NCI-H2171 treated with DMSO at 0.1 percent for 48 hours (cell line): ENCODE data around the gene CUEDC1.
"Not testable (repeated sequence)": the region's sequence is repeated elsewhere in the genome, so short reads cannot be mapped to it uniquely, and the experiment has no call there.

ENCODE experiments used
- DNase-seq: peaks from one replicate; lab custom pipeline; 2025; lab: John Stamatoyannopoulos, UW

The CUEDC1 gene

DNA sequence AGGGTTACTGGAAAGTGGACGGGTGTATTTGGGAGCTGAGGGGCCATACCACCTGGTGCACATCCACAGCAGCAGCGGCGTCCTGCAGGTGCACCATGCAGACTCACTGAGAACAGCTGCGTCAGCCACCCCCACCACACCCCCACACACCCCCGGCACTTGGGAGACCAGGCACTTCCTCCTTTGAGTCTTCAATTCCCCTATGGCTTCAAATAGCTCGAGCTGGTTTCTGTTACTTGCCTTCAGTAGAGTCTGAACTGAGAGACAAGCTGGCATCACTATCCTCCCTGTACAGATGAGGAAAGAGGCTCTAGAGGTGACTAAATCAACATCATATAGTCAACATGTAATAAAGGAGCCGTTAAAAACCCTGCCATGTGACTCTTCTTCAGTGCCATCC is 15.4 kb downstream of the CUEDC1 start:
- peak; percentile 98 for DNase-seq

GRCh38 chr17:57938061-57938502 is 17.1 kb downstream of the CUEDC1 start:
- DNase-seq, result no peak

- DNase-seq, result no peak
Measured at GRCh38 chr17:57937492-57937891, 17.7 kb downstream of the CUEDC1 start.

DNA sequence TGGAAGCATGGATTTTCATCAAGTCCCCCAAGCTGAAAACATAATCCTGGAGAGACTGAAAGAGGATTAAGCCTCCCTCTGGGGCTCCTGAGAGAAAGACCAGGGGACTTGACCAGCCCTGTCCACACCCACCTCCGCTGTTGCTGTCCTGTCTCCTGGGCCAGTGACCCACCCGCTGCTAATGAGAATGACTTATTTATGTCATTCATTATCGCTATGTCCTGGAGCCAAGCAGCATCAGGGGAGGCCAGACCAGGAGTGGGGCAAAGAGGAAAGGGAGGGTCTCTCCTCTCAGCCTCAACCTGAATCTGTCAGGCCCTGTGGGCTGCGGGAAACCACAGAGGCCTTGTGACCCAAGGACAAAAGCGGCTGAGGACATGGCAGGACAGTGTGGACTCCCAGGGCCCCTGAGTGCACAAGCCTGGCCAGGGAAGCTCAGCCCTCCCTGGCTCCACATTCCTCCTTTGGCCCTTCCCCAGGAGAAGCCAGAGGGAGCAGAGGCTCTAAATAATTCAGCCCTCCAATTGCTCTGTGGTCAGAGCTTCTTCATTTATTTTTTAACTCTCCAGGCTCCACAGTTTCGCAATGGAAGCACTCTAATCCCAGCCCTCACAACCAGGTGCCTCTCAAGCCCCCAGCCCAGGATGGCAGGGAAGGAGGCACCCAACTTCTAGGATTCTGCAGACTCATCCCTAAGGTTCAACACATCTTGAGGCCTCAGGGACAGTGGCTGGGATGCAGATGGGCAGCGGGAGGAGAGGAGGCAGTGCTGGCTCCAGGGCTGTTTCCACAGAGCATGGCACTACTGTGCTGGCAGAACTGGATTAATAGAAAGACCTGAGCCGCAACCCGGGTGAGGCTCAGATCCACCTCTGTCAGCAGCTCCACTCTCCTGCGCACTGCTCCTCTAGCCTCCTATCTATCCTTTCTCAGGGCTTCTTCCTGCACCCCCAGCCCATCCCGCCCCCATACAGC is 19.1 kb downstream of the CUEDC1 start:
- DNase-seq, result no peak

DNA sequence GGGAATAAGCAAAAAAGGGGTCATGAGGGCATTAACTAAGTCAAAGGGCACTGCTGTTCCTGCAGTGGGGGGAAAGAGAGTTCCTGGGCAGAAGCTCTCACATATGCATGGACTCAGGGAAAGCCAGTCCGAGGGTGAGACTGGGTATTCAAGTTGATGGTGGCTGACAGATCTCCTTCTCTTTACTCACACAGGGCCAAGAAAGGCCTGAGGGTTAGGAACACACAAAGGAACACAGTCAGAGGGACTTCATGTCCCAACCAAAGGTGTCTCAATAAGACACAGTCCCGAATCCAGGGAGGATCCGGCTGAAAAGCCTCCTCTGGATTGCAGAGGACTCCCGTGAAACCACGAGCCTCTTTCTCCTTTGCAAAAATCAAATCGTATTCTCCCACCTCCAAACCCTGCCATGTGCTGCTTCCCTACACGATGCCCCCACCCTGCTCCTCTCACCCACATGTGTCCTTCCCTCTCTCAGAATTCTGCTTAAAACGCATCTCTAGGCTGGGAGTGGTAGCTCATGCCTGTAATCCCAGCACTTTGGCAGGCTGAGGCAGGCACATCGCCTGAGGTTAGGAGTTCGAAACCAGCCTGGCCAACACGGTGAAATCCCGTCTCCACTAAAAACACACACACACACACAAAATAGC is 23.6 kb downstream of the CUEDC1 start:
- no peak for DNase-seq

GRCh38 chr17:57930239-57930638 is 25.0 kb downstream of the CUEDC1 start:
- DNase-seq, result no peak

GRCh38 chr17:57929386-57929785 is 25.8 kb downstream of the CUEDC1 start:
- no peak for DNase-seq

- no peak for DNase-seq
Measured at GRCh38 chr17:57928928-57929327, 26.3 kb downstream of the CUEDC1 start.

DNA sequence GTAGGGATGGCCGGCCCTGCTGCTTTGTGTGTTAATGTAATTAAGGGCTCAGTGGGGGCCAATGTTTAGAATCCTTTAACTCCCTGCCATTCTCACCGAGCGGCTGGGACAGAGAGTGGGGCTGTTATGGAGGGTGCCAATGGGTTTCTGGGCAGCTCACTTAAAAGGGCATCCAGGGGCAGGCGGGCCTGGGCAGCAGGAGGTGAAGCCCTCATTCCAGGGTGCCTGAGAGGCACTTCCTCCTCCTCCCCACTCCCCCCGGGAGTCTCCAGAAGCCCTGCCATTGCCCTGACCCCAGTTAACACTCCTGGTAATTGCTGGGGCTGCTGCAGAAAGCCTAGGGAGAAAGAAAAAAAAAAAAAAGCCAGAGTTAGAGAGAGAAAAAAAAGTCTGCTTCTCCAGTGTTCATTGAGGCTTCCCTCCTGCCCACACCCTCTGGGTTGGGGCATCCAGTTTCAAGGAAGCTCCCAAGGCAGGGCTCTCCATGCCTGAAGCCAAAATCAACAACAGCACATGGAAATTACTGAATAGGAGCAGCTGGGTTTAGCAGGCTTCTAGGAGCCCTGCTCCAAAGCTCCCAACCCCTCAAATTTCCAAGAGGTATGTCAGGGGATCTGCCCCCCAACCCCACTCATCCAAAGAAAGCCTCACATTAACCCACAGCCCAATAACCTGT is 28.0 kb downstream of the CUEDC1 start:
- peak; percentile 97 for DNase-seq

DNA sequence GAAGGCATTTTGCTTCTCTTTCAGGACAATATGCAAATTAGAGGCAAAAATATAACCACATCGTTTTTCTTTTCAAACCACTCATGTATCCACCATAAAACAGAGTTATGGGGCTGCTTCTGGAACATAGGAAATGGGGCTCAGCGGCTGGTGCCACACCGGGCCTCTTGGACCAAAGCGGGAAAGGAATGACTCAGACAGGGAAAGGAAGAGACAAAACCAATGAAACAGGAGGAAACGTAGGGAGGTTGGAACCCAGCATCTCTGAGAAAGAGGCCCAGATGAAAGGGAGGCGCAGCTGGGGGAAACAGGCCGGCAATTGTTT is 28.5 kb downstream of the CUEDC1 start:
- no peak for DNase-seq

GRCh38 chr17:57925361-57925990 is 29.7 kb downstream of the CUEDC1 start:
- DNase-seq, result peak; percentile 99

- DNase-seq, result peak; percentile 89
Measured at GRCh38 chr17:57924677-57925076, 30.5 kb downstream of the CUEDC1 start.

GRCh38 chr17:57923182-57923872 is 31.9 kb downstream of the CUEDC1 start:
- DNase-seq, result no peak

- not testable (repeated sequence) for DNase-seq
Measured at GRCh38 chr17:57922745-57923144, 32.5 kb downstream of the CUEDC1 start.

DNA sequence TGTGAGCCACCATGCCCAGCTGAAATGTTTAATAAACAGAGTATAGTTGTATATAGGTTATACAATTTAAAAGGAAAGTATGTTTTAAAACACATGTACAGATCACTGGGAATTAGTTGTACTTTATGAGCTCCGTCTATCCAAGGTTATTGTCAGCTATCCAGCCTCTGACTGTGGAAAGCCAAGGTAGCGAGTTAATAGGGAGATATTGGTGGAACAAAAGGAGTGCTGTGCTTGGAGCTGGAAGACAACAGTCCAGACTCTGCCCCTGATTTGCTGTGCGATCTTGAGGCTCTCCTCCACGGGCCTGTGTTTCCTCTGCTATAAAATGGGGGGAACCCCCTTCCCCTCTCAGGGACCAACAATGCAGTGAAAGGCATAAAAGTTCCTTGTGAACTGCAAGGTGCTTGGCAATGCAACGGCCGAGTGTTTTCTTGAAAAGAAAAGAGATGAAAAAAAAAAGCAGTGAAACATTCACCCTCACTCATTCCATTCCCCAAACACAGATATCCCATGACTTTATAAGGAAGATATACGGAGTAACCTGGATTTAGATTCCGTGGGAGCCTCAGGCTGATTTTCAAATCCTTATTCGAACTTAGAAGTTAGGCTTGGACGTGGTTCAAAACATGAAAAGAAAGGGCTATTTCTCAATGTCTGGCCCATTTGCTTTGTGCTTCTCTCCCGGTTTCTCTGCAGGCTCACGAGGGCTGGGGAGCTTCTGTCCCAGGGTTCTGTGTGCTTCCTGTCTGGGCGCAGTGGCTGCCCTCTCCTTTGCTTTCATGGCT is 34.1 kb downstream of the CUEDC1 start:
- DNase-seq, result no peak

DNA sequence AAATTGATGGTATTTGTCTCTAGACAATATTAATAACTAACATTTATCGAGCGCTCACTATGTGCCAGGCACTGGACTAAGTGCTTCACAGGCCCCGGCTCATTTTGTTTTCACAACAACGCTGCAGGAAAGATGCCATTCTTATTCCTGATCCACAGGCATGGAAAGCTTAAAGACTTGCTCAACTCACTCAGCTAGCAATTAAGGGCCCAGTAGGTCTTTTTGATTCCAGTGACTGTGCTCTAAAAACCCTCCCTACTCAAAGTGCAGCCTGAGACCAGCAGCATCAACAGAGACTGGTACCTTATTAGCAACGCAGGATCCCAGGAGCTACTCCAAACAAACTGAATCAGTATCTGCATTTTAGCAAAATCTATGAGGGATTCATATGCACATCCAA is 35.3 kb downstream of the CUEDC1 start:
- no peak for DNase-seq

DNA sequence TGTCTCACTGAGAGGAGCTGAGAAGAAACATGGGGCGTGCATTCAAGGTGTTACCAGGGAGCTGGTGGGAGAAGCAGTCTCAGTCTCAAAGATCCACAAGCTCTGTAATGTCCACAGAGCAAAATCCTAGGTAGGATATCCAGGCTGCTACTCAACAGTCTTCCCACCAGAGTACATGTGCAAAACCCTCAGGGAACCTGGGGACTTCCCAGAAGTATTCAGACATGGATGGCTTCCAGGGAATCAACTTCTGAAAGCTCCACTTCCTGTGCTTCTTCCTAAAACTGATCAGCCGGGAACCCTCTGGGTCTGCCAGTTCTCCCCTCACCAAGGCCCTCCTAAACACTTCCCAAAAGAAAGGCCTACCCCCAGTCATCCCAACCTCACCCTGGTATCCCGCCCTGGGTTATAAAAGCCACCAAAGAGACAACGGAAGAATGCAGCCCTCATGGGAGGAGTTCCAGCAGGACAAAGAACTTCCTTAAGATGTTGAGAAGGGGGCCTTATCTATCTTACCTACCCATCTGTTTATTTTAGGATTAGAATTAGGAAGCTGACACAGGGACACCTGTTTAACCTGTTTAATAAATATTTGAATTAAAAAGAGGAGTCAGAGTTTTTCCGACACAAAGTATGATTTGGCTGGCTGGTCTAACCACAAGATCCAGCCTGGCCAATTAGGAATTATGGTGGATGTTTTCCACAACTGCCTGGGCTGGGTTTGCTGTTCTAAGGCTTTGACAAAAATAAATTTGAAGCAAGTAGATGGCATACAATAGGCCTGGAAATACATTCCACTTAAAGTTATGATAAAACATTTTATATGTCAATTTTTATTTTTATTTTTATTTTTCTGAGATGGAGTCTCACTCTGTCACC is 37.0 kb downstream of the CUEDC1 start:
- no peak for DNase-seq

GRCh38 chr17:57916925-57917858 is 38.0 kb downstream of the CUEDC1 start:
- no peak for DNase-seq
